Transverse colon (tissue), 4 donors: ENCODE measurements around the gene ACVR1B. TPM values are rescaled to one million over a fixed set of nuclear protein-coding genes. Genes with fewer than 3 reads are reported as not detected.
A peak's percentile ranks its signal among the peaks of the same experiment; 100 is the strongest.

Experiments used
- DNase-seq: peaks from one replicate; pipeline ENCODE4 v3.0.0-alpha.2; 2019
- H3K27ac ChIP-seq, 4 donors: fragments of 200-600 bp; sonication (generic); 2 replicates each; pipeline ENCODE4 v1.5.1; 2016 to 2018; ENCODE audit warnings: inconsistent platforms in 4 of 4
- H3K27me3 ChIP-seq: fragments of 200-600 bp; sonication (generic); 2 replicates; pipeline ENCODE4 v1.5.1; 2017; ENCODE audit warnings: inconsistent platforms
- H3K36me3 ChIP-seq, 4 donors: fragments of 200-600 bp; sonication (generic); 2 replicates each; pipeline ENCODE4 v1.5.1; 2017 to 2019; ENCODE audit warnings: inconsistent platforms in 4 of 4
- H3K4me1 ChIP-seq, 4 donors: fragments of 200-600 bp; sonication (generic); 2 replicates each; pipeline ENCODE4 v1.5.1; 2017 to 2020; ENCODE audit warnings: inconsistent platforms in 4 of 4
- H3K4me3 ChIP-seq, 4 donors: fragments of 200-600 bp; sonication (generic); 1 replicate in 1 of 4; 2 replicates in 3 of 4; pipeline versions ENCODE4 v1.5.1 to v1.6.1; 2017 to 2019; ENCODE audit warnings: inconsistent platforms in 4 of 4
- H3K9me3 ChIP-seq, 2 donors: fragments of 200-600 bp; sonication (generic); 2 replicates each; pipeline ENCODE4 v1.5.1; 2017 to 2019; ENCODE audit warnings: inconsistent platforms in 2 of 2
- EP300 ChIP-seq: sonication (generic); formaldehyde crosslinking; IDR thresholded peaks from one replicate; pipeline ENCODE4 v1.6.1; 2017; ENCODE audit warnings: antibody characterized with exemption, low read depth
- POLR2A ChIP-seq: fragments of 450-650 bp; IDR thresholded peaks from one replicate; pipeline ENCODE4 v1.6.1; 2016; ENCODE audit warnings: antibody characterized with exemption, mild to moderate bottlenecking, moderate library complexity
- POLR2AphosphoS5 ChIP-seq, 3 donors: sonication (generic); formaldehyde crosslinking; IDR thresholded peaks; one replicate each; pipeline ENCODE4 v1.6.1; 2016; ENCODE audit warnings: antibody characterized with exemption in 3 of 3
- WGBS, 2 donors: methylation state at CpG; one replicate each; pipeline ENCODE4 v1.1.5; 2018; ENCODE audit warnings: low coverage in 1 of 2; 5-methylcytosine and 5-hydroxymethylcytosine counted together
- in situ Hi-C, 4 donors: fragments of 200-750 bp; cut with MboI; loops; one replicate each; pipeline versions ENCODE4 v1.15.0 to v1.15.1; 2017; ENCODE audit warnings: low sequenced_read_pairs in 3 of 4, low pct_ligation_motif_present in 1 of 4, low pct_unique_long_range_greater_than_20kb in 1 of 4
- intact Hi-C: fragments of 100-400 bp; cut with DNase I; formaldehyde crosslinking; loops from one replicate; pipeline ENCODE4 v1.15.1; 2023; ENCODE audit warnings: low total_unique reads
- total RNA-seq, 4 donors: library from RNA; depleted of rRNA; stranded (reverse); fragments of >200 nt; gene quantifications; one replicate each; pipeline ENCODE4 v1.1.0, GENCODE V29; 2016
- TF ChIP-seq, protein P1 (sequence below), 5 experiments: fragments of 200-600 bp in 3 of 5; fragments of 450-650 bp in 2 of 5; sonication (generic) in 3 of 5; IDR thresholded peaks; 1 replicate in 2 of 5; 2 replicates in 3 of 5; pipeline ENCODE4 v1.5.1; 2016 to 2017; ENCODE audit warnings: antibody characterized with exemption in 5 of 5, inconsistent platforms in 3 of 5, mild to moderate bottlenecking in 2 of 5, moderate library complexity in 1 of 5

The ACVR1B gene
- total RNA-seq, 4 donors from 2014 or later: 22.5 to 96.9 (median 68.7) TPM

DNA sequence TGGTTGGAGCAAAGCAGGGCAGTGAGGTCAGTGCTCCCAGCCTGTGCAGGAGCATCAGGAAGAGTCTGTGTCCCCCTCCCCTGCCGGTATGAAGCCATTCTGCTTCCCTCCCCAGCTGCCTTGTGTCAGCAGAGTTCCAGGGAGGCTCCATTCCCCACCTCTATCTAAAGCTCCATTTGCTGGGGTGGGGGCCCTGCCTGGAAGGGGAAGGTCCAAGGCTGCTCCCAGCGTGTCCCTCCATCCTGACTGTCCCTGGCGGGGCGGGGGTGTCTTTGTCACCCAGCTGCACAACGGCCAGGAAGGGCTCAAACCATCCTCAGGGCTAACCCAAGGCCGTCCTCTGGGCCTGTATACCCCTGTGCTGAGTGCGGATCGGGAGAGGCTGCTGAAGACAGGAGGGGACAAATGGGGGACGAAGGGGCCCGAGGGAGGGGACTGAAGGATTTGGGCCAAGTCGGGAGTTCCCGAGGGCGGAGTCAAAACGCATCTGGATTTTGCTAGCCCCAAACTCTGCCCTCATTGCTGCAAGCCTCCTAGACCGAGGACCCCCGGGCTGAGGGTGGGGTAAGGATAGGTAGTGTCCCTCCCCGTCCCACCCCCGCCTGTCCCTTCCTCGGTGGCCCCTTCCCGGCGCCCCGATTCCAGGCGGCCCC, 44.9 kb upstream of the ACVR1B start:
- in situ Hi-C loops (no loop called here), intact Hi-C loops (no loop called here)
- H3K4me1 ChIP-seq: peaks cover 16 to 43% (median 30%) of the 10 kb centered on the region in 4 donors
- no peak for DNase-seq
- no peaks in the 10 kb centered on the region for H3K9me3 ChIP-seq
- TF ChIP-seq, protein P1, sequence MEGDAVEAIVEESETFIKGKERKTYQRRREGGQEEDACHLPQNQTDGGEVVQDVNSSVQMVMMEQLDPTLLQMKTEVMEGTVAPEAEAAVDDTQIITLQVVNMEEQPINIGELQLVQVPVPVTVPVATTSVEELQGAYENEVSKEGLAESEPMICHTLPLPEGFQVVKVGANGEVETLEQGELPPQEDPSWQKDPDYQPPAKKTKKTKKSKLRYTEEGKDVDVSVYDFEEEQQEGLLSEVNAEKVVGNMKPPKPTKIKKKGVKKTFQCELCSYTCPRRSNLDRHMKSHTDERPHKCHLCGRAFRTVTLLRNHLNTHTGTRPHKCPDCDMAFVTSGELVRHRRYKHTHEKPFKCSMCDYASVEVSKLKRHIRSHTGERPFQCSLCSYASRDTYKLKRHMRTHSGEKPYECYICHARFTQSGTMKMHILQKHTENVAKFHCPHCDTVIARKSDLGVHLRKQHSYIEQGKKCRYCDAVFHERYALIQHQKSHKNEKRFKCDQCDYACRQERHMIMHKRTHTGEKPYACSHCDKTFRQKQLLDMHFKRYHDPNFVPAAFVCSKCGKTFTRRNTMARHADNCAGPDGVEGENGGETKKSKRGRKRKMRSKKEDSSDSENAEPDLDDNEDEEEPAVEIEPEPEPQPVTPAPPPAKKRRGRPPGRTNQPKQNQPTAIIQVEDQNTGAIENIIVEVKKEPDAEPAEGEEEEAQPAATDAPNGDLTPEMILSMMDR (IDR thresholded peaks at IDR 0.05): no peak
- no peak for TF ChIP-seq EP300
- no peak for TF ChIP-seq POLR2AphosphoS5 (IDR thresholded peaks at IDR 0.05)
- no peak for TF ChIP-seq POLR2A
- no peaks in the 10 kb centered on the region for H3K36me3 ChIP-seq
- WGBS, 2 donors: 41% methylated on average over 23 of the region's 23 CpGs; no CpG with 5 or more reads in 1 of the 2 donors
- H3K27ac ChIP-seq: peak overlapping the region; percentile 80 to 87 (median 86)
- peaks cover 3% of the 10 kb centered on the region for H3K27me3 ChIP-seq
- H3K4me3 ChIP-seq: peak overlapping the region in 3 of 4 donors; percentile 52 to 59 (median 56)

- Histone ChIP-seq H3K9me3 (no peaks in the 10 kb centered on the region), H3K27me3 (peaks cover 3% of the 10 kb centered on the region), H3K4me3 (peak within 1 kb of the TSS; percentile 18 to 59 (median 54)), H3K36me3 (no peaks in the 10 kb centered on the region), H3K4me1 (peaks cover 16 to 48% (median 35%) of the 10 kb centered on the region in 4 donors), H3K27ac (peak within 1 kb of the TSS; percentile 80 to 87 (median 86))
- peak in 2 of 3 donors; percentile 29 to 54 for TF ChIP-seq POLR2AphosphoS5 (IDR thresholded peaks at IDR 0.05)
- TF ChIP-seq POLR2A: no peak
- in situ Hi-C loops: no loop called here
- intact Hi-C loops: no loop called here
- WGBS, 2 donors: 13% methylated on average over 64 of the region's 74 CpGs; no CpG with 5 or more reads in 1 of the 2 donors
- peak; percentile 61 for DNase-seq
Measured at GRCh38 chr12:51907083-51907855, 44.2 kb upstream of the ACVR1B start, which contains the start of gene ACVRL1. ACVRL1 (plus strand) TSS chr12:51907504; CDS start chr12:51912475, 4,971 bp downstream.

GRCh38 chr12:51907856-51908425, 43.6 kb upstream of the ACVR1B start:
- in situ Hi-C loops: no loop called here
- DNase-seq: no peak
- H3K4me1 ChIP-seq: peaks cover 16 to 55% (median 36%) of the 10 kb centered on the region in 4 donors
- TF ChIP-seq EP300 (no peak), POLR2AphosphoS5 (IDR thresholded peaks at IDR 0.05) (no peak), POLR2A (no peak)
- TF ChIP-seq, protein P1 (IDR thresholded peaks at IDR 0.05): no peak
- intact Hi-C loops: no loop called here
- peak overlapping the region; percentile 80 to 87 (median 86) for H3K27ac ChIP-seq
- no peaks in the 10 kb centered on the region for H3K36me3 ChIP-seq
- H3K9me3 ChIP-seq: no peaks in the 10 kb centered on the region
- H3K4me3 ChIP-seq: peak overlapping the region; percentile 18 to 59 (median 54)
- peaks cover 3% of the 10 kb centered on the region for H3K27me3 ChIP-seq
- WGBS, 2 donors: 51 to 66% methylated on average over 3 to 7 of the region's 7 CpGs

GRCh38 chr12:51908876-51909592, 42.5 kb upstream of the ACVR1B start:
- in situ Hi-C loops: no loop called here
- H3K36me3 ChIP-seq: no peaks in the 10 kb centered on the region
- H3K4me3 ChIP-seq: no peak overlapping the region
- H3K4me1 ChIP-seq: peaks cover 16 to 60% (median 36%) of the 10 kb centered on the region in 4 donors
- intact Hi-C loops: no loop called here
- no peak for DNase-seq
- no peaks in the 10 kb centered on the region for H3K9me3 ChIP-seq
- WGBS, 2 donors: 67 to 78% methylated on average over 4 to 9 of the region's 9 CpGs
- peaks cover 3% of the 10 kb centered on the region for H3K27me3 ChIP-seq
- no peak for TF ChIP-seq POLR2AphosphoS5 (IDR thresholded peaks at IDR 0.05)
- TF ChIP-seq, protein P1 (IDR thresholded peaks at IDR 0.05): no peak
- TF ChIP-seq POLR2A: no peak
- TF ChIP-seq EP300: no peak
- peak overlapping the region; percentile 8 to 87 (median 86) for H3K27ac ChIP-seq
